ENCODE measurements around the gene DHODH.

- no peak for TF ChIP-seq POLR2A (IDR thresholded peaks at IDR 0.05; ENCODE audit: low read length)
- TF ChIP-seq GATA1 (IDR thresholded peaks at IDR 0.05; ENCODE audit: low read depth, low read length): no peak
Measured at GRCh38 chr16:72009779-72010178, 1.2 kb downstream of the DHODH start.

Data from erythroblast (primary cell).